GM12892 (cell line): ENCODE results near the gene PATJ.

ENCODE experiments used
- POLR2A ChIP-seq: IDR thresholded peaks from 2 replicates; pipeline ENCODE4 v1.6.1; 2011; ENCODE audit warnings: low read depth, low read length, control low read depth
- POLR2AphosphoS5 ChIP-seq: IDR thresholded peaks from 2 replicates; pipeline ENCODE4 v1.6.1; 2011; ENCODE audit warnings: low read depth, low read length, control low read depth

GRCh38 chr1:61864489-61864888 lies 122.2 kb downstream of the PATJ start:
- TF ChIP-seq POLR2A (no peak), POLR2AphosphoS5 (no peak)
